HEK293 (cell line): ENCODE results near the gene THBS3.

Source experiments
- BCL11A ChIP-seq: fragments of 450-650 bp; formaldehyde crosslinking; IDR thresholded peaks from 2 replicates; pipeline ENCODE4 v1.5.1; 2016; ENCODE audit warnings: low read depth, missing biosample characterization, missing genetic modification characterization
- CTCF ChIP-seq: fragments of 450-650 bp; formaldehyde crosslinking; IDR thresholded peaks from 2 replicates; pipeline ENCODE4 v1.5.1; 2016; ENCODE audit warnings: missing biosample characterization, missing genetic modification characterization
- GLI2 ChIP-seq: fragments of 450-650 bp; formaldehyde crosslinking; IDR thresholded peaks from 2 replicates; pipeline ENCODE4; 2017; ENCODE audit warnings: missing biosample characterization, missing genetic modification characterization, low read depth, borderline replicate concordance
- GLIS2 ChIP-seq: fragments of 450-650 bp; formaldehyde crosslinking; IDR thresholded peaks from 2 replicates; pipeline ENCODE4 v1.5.1; 2016; ENCODE audit warnings: missing biosample characterization, missing genetic modification characterization
- KLF17 ChIP-seq: fragments of 450-650 bp; formaldehyde crosslinking; IDR thresholded peaks from 2 replicates; pipeline ENCODE4 v1.5.1; 2016; ENCODE audit warnings: missing biosample characterization, missing genetic modification characterization
- PRDM10 ChIP-seq: fragments of 450-650 bp; formaldehyde crosslinking; IDR thresholded peaks from 2 replicates; pipeline ENCODE4 v1.5.1; 2016; ENCODE audit warnings: missing biosample characterization, missing genetic modification characterization
- SP3 ChIP-seq: fragments of 450-650 bp; formaldehyde crosslinking; IDR thresholded peaks from 2 replicates; pipeline ENCODE4 v1.5.1; 2016; ENCODE audit warnings: missing biosample characterization, missing genetic modification characterization
- SP7 ChIP-seq: fragments of 450-650 bp; formaldehyde crosslinking; IDR thresholded peaks from 2 replicates; pipeline ENCODE4 v1.5.1; 2016; ENCODE audit warnings: missing biosample characterization, missing genetic modification characterization
- ZBTB17 ChIP-seq: fragments of 450-650 bp; formaldehyde crosslinking; IDR thresholded peaks from 2 replicates; pipeline ENCODE4 v1.5.1; 2016; ENCODE audit warnings: missing biosample characterization, missing genetic modification characterization
- ZBTB48 ChIP-seq: fragments of 450-650 bp; formaldehyde crosslinking; IDR thresholded peaks from 2 replicates; pipeline ENCODE4 v1.5.1; 2016; ENCODE audit warnings: missing biosample characterization, missing genetic modification characterization
- ZNF174 ChIP-seq: fragments of 450-650 bp; formaldehyde crosslinking; IDR thresholded peaks from 2 replicates; pipeline ENCODE4 v1.5.0; 2017; ENCODE audit warnings: missing biosample characterization, mild to moderate bottlenecking, missing genetic modification characterization
- ZNF341 ChIP-seq: fragments of 450-650 bp; formaldehyde crosslinking; IDR thresholded peaks from 2 replicates; pipeline ENCODE4; 2016; ENCODE audit warnings: low read depth, missing biosample characterization, missing genetic modification characterization
- ZNF366 ChIP-seq: fragments of 450-650 bp; formaldehyde crosslinking; conservative IDR thresholded peaks from 2 replicates; pipeline ENCODE4 v1.5.1; 2016; ENCODE audit warnings: missing biosample characterization, missing genetic modification characterization
- ZNF391 ChIP-seq: fragments of 450-650 bp; formaldehyde crosslinking; IDR thresholded peaks from 2 replicates; pipeline ENCODE4 v1.5.1; 2016; ENCODE audit warnings: low read depth, missing biosample characterization, missing genetic modification characterization, borderline replicate concordance
- ZNF501 ChIP-seq: fragments of 450-650 bp; formaldehyde crosslinking; IDR thresholded peaks from 2 replicates; pipeline ENCODE4 v1.5.1; 2016; ENCODE audit warnings: missing biosample characterization, missing genetic modification characterization
- ZNF560 ChIP-seq: fragments of 450-650 bp; formaldehyde crosslinking; IDR thresholded peaks from 2 replicates; pipeline ENCODE4 v1.5.1; 2017; ENCODE audit warnings: missing biosample characterization, missing genetic modification characterization, borderline replicate concordance
- ZNF596 ChIP-seq: fragments of 450-650 bp; IDR thresholded peaks from 2 replicates; pipeline ENCODE4 v1.5.0; 2018; ENCODE audit warnings: missing biosample characterization, mild to moderate bottlenecking, missing genetic modification characterization, moderate library complexity
- ZNF600 ChIP-seq: fragments of 450-650 bp; formaldehyde crosslinking; IDR thresholded peaks from 2 replicates; pipeline ENCODE4 v1.5.1; 2016; ENCODE audit warnings: missing biosample characterization, missing genetic modification characterization
- ZNF610 ChIP-seq: fragments of 450-650 bp; formaldehyde crosslinking; IDR thresholded peaks from 2 replicates; pipeline ENCODE4 v1.5.1; 2016; ENCODE audit warnings: missing biosample characterization, missing genetic modification characterization, borderline replicate concordance
- ZNF660 ChIP-seq: fragments of 450-650 bp; IDR thresholded peaks from 2 replicates; pipeline ENCODE4 v1.5.1; 2018; ENCODE audit warnings: missing biosample characterization, mild to moderate bottlenecking, missing genetic modification characterization
- ZNF692 ChIP-seq: fragments of 450-650 bp; formaldehyde crosslinking; IDR thresholded peaks from 2 replicates; pipeline ENCODE4 v1.5.1; 2016; ENCODE audit warnings: missing biosample characterization, missing genetic modification characterization
- TF ChIP-seq, protein P1 (sequence below): fragments of 450-650 bp; formaldehyde crosslinking; IDR thresholded peaks from 2 replicates; pipeline ENCODE4; 2016; ENCODE audit warnings: missing biosample characterization, missing genetic modification characterization
- TF ChIP-seq, protein P2 (sequence below): fragments of 450-650 bp; formaldehyde crosslinking; IDR thresholded peaks from 2 replicates; pipeline ENCODE4 v1.5.1; 2016; ENCODE audit warnings: missing biosample characterization, missing genetic modification characterization
- TF ChIP-seq, protein P3 (sequence below): fragments of 450-650 bp; formaldehyde crosslinking; IDR thresholded peaks from 2 replicates; pipeline ENCODE4 v1.5.1; 2017; ENCODE audit warnings: missing biosample characterization, missing genetic modification characterization

THBS3 gene

GRCh38 chr1:155167166-155168104, 40.3 kb downstream of the THBS3 start (continued):
- TF ChIP-seq CTCF (tag by site-specific recombination) (peak; percentile 92), PRDM10 (tag by site-specific recombination) (peak; percentile 78), BCL11A (tag by site-specific recombination) (0 out of 2 replicates have a peak, but pooled peaks have one; percentile 49), ZNF501 (0 out of 2 replicates have a peak, but pooled peaks have one; percentile 63), ZNF560 (tag by site-specific recombination) (no peak), ZNF174 (tag by site-specific recombination) (no peak), ZNF596 (tag by site-specific recombination) (no peak), ZBTB48 (tag by site-specific recombination) (peak; percentile 79), ZNF660 (peak; percentile 89), ZNF600 (tag by site-specific recombination) (peak; percentile 99), SP3 (tag by site-specific recombination) (0 out of 2 replicates have a peak, but pooled peaks have one; percentile 27), ZNF366 (tag by site-specific recombination) (0 out of 2 replicates have a peak, but pooled peaks have one; percentile 18), GLIS2 (tag by site-specific recombination) (peak; percentile 46), GLI2 (tag by site-specific recombination) (no peak), SP7 (peak; percentile 54), KLF17 (tag by site-specific recombination) (peak; percentile 81; the same call in 1 of the 2 replicates), ZNF341 (tag by site-specific recombination) (0 out of 2 replicates have a peak, but pooled peaks have one; percentile 25), ZNF692 (tag by site-specific recombination) (peak; percentile 47; the same call in 1 of the 2 replicates), ZNF610 (tag by site-specific recombination) (no peak), ZBTB17 (tag by site-specific recombination) (peak; percentile 71), ZNF391 (no peak)
- TF ChIP-seq, protein P1, sequence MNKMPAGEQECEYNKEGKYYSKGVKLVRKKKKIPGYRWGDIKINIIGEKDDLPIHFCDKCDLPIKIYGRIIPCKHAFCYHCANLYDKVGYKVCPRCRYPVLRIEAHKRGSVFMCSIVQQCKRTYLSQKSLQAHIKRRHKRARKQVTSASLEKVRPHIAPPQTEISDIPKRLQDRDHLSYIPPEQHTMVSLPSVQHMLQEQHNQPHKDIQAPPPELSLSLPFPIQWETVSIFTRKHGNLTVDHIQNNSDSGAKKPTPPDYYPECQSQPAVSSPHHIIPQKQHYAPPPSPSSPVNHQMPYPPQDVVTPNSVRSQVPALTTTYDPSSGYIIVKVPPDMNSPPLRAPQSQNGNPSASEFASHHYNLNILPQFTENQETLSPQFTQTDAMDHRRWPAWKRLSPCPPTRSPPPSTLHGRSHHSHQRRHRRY (tag by site-specific recombination), result no peak
- TF ChIP-seq, protein P2, sequence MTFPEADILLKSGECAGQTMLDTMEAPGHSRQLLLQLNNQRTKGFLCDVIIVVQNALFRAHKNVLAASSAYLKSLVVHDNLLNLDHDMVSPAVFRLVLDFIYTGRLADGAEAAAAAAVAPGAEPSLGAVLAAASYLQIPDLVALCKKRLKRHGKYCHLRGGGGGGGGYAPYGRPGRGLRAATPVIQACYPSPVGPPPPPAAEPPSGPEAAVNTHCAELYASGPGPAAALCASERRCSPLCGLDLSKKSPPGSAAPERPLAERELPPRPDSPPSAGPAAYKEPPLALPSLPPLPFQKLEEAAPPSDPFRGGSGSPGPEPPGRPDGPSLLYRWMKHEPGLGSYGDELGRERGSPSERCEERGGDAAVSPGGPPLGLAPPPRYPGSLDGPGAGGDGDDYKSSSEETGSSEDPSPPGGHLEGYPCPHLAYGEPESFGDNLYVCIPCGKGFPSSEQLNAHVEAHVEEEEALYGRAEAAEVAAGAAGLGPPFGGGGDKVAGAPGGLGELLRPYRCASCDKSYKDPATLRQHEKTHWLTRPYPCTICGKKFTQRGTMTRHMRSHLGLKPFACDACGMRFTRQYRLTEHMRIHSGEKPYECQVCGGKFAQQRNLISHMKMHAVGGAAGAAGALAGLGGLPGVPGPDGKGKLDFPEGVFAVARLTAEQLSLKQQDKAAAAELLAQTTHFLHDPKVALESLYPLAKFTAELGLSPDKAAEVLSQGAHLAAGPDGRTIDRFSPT, result peak; percentile 82
- TF ChIP-seq, protein P3, sequence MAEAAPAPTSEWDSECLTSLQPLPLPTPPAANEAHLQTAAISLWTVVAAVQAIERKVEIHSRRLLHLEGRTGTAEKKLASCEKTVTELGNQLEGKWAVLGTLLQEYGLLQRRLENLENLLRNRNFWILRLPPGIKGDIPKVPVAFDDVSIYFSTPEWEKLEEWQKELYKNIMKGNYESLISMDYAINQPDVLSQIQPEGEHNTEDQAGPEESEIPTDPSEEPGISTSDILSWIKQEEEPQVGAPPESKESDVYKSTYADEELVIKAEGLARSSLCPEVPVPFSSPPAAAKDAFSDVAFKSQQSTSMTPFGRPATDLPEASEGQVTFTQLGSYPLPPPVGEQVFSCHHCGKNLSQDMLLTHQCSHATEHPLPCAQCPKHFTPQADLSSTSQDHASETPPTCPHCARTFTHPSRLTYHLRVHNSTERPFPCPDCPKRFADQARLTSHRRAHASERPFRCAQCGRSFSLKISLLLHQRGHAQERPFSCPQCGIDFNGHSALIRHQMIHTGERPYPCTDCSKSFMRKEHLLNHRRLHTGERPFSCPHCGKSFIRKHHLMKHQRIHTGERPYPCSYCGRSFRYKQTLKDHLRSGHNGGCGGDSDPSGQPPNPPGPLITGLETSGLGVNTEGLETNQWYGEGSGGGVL, result 0 out of 2 replicates have a peak, but pooled peaks have one; percentile 27
